HS-27A (cell line): ENCODE measurements around the gene CKAP2L.
A peak's percentile ranks its signal among the peaks of the same experiment; 100 is the strongest.

Source experiments
- DNase-seq: peaks from one replicate; pipeline ENCODE4 v3.0.0-alpha.2; 2012; ENCODE audit warnings: low read depth, missing footprints

Gene CKAP2L

GRCh38 chr2:112764071-112765044 is at the start of gene CKAP2L:
Gene CKAP2L (minus strand): TSS chr2:112764609. CDS start chr2:112764598, 11 bp downstream.
- peak; percentile 100 for DNase-seq

DNA sequence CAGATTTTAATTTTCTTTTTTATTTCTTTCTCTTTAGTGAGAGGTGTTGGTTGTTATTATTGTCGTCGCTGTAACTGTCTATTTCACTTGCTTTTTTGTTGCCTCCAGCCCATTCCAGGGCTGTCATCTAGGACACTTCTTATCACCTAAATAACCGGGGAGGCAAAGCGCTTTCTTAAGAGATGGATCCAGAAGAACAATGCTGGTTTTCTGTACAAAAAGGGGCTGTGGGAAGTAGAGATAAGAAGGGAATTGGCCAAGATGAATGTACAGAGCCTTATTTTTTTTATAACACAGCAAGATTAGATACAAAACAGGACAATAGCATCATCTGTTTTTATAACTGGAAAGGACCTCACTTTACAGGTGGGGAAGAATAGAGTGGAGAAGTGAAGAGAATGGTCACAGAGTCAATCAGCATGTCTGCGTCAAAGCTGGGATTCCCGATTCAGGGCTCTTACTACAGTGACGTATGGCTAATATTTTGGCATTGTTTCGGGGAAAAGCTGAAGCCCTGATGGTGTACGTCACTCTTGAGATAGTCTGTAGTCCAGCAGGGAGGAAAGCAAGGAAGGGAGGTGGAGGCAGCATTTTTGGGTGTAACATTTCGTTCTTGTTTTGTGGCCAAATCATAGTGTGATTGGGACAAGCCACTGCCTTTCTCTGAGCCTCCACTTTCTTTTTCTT is 49.0 kb upstream of the CKAP2L start:
- no peak for DNase-seq

DNA sequence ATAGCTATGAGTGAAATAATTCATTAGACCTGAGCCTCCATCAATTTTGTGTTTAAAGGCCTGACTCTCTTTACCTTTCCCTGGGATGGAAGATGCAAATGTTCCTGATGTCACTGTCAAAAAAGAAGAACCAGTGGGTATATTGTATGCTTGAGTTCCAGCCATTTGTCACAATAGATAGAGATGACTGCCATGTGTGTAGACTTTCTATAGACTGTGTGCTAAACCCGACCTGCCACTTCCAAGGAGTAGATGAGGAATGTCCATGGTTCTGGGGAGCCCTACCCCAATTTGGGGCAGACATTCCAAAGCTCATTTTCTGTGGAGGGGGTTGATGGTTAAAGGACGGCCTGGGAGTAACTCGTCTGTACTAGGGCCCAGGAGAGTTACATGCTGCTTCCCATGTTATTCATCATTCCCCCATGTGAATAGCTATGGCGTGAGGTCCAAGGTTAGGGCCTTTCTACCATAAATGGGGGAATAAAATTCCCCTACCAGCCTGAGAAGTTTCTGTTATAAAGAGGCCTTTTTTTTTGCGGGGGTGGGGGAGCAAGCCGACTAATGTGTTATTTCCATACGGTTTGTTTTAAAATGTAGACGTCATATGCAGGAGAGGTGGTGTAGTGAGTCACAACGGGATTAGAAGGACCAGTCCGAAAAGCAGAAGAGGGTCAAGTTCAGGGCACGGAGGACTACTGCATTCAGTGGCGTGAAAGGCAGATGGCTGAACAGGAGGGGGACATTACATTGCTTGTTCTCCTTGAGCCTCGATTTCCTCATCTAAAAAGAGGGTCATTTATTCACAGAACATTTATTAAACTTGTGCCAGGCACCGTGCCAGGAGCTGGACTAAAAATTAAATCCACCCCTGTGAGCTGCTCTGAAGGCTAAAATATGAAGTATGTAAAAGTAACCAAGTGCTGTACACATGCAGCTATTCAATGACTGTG is 48.2 kb upstream of the CKAP2L start:
- peak; percentile 63 for DNase-seq

GRCh38 chr2:112811841-112812306 is 47.5 kb upstream of the CKAP2L start:
- DNase-seq: peak; percentile 93

DNA sequence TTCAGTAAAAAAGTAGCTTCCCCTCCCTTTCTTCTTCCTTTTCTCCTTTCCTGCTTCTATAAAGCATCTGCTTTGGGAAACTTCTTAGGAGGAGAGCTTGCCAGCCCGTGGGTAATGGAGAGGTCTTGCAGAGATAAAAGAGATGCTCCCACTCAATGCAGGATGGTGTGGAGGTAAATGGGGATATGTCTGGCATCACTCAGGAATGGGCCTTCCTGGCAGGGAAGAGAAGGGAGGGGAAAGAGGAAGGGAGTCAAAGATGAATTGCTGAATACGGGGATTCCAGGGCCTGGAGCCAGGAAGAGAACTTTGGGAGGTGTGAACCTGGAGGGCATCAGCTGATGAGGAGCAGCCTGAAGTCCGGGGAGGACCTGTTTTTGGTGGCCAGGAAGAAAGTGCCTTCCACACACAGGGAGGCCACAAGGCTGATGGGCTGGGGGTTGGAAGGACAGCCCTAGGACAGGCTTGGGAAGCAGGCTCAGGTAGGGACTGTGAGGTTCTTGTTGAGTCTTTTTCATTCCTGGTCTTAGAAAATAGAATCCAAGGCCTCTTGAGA is 46.9 kb upstream of the CKAP2L start:
- DNase-seq: no peak

DNA sequence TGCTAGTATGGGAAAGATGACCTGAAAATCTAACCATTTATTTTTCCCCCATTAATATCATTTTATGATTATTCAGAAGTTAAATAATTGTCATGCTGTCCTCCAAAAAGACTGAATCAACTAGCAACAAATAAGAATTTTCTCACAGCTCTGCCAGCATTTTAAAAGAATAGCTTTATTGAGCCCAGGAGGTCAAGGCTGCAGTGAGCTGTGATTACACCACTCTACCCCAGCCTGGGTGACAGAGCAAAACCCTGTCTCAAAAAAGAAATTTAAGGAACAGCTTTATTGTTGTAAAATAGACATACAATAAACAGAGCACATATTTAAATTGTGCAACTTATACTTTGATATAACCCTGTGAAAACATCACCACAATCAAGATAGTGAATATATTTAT is 44.7 kb upstream of the CKAP2L start:
- no peak for DNase-seq

GRCh38 chr2:112807233-112807807 is 42.9 kb upstream of the CKAP2L start:
- DNase-seq: no peak

GRCh38 chr2:112805542-112805941 is 41.1 kb upstream of the CKAP2L start:
- no peak for DNase-seq

- DNase-seq: no peak
These were observed 39.5 kb upstream of the CKAP2L start for GRCh38 chr2:112803691-112804521.

DNA sequence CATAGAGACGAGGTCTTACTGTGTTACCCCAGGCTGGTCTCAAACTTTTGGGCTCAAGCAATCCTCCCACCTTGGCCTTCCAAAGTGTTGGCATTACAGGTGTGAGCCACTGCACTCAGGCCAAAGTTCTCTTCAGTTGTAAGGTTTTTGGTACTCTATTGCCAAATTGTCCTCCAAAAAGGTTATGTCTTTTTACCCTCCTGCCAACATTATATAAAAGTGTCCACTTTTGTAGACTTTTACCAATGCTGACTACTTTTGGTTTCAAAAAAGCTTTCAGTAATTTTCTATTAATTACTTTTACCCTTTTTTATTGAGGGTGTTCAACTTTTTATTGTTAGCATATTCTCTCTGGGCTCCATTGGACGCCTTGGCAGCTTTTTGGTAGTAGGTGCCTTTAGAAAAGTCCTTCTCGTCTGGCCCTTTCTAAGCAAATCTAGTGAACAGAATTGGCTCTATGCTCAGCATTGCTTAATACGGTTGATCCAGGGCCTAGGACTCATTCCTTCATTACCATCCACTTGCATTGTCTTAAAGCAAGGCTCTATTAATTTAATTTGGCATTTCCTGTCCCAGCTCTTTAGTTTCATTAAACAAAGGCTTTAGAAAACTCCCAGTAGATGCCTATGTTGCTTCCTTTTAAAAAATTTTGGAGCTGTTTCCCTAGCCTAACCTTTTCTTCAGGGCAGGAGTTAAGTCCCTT is 36.6 kb upstream of the CKAP2L start:
- no peak for DNase-seq

- no peak for DNase-seq
These were observed 34.9 kb upstream of the CKAP2L start for GRCh38 chr2:112798979-112799975.

DNA sequence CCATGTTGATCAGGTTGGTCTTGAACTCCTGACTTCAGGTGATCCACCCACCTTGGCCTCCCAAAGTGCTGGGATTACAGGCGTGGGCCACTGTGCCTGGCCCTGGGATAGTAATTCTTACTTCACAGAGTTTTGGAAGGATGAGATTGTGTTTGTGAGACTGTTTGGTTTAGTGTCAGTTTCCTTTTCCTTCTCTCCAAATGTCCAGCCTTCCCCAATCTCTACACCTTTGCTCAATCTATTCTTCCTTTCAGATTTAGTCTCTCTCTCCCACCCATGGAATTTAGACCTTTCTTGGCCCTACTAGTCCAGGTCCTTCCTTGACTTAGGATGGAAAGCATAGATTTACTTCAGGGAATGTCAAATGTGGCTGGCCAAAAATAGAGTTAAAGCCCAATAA is 32.1 kb upstream of the CKAP2L start:
- DNase-seq: no peak

DNA sequence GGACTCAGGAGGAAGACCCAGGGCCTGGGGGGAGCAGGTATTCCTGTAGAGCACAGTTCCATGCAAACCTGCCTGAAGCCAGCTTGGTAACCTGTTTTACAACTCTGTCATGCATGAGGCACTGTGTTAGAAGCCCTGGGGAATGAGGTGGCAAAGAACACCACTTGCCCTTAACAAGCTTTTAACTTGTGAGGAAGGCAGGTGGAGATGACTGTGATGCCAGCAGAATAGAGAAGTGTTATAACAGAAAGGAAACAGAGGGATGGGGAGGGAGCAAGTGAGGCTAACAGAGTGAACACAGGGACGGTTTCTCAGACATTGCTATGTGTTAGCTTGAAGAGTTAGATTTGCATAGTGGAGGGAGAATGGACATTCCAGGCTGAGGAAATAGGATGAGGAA is 31.4 kb upstream of the CKAP2L start:
- DNase-seq: no peak

DNA sequence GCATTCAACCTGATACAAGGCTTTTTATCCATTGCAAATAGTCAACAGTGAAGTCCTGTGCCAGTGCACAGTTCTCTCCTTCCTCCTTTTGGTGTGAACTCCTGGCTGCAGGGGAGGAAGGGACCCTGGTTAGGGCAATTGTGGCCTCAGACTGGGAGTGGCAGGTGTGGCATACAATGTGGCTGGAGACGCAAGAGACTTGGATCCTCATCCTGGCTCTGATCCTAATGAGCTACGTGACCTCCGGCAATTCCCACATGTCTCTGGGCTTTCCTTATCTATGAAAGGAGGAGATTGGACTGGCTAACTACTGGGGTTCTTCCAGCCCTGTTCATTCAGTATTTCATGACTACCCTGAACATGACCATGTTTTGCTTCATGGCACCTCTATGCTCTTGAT is 30.4 kb upstream of the CKAP2L start:
- no peak for DNase-seq

DNA sequence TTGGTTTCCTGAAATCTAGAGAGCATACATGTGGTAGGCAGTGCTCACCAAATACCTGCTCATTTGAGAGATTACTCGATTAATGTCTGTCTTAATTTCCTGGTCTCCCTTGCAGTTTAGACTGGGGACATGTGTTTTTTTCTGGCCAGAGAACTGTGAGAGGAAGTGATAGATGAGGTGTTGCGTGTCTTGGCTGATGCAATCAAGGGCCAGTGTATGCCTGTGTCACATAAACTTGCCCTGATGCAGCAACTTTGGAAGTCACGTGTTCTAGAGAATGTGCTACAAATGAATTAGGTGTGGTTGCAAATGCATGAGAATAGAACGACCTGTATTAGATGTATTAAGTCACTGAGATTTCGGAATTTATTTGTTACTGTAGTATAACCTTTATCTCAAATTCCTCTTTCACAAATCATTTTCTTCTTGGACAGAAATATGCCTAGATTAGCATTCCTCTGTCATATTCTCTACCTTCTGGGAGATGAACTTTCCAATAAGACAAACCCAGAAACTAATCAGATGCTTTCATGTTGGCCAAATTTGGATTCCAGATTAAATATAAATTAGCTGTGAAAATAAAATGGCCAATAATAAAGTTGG is 29.8 kb upstream of the CKAP2L start:
- peak; percentile 80 for DNase-seq

DNA sequence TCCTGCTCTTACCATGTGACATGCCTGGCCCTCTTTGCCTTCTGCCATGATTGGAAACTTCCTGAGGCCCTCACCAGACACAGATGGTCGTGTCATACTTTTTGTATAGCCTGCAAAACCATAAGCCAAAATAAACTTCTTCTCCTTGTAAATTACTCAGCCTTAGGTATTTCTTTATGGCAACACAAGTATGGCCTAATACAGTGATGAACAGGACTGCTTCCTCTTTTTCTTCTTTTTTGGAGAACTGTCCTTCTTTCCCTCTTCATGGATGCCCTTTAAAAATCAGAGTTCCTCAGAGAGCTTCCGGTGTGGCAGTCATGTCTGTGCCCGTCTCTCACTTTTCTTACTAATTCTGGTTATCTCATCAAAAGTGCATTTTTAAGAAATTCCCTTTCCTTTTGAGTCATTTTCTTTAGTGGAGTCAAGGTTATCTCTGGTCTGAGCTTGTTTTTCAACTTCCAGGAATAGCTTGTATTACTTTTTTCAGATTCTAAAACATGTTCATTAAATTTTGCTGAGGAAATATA is 29.1 kb upstream of the CKAP2L start:
- no peak for DNase-seq

- DNase-seq: no peak
These were observed 28.0 kb upstream of the CKAP2L start for GRCh38 chr2:112792419-112792818.
